Hepatocyte (in vitro differentiated cells): ENCODE data around the gene OBP2A.

Source experiments
- EZH2 ChIP-seq: fragments of 200-600 bp; sonication (generic); IDR thresholded peaks from 2 replicates; pipeline ENCODE4 v1.6.1; 2016; ENCODE audit warnings: antibody characterized with exemption, mild to moderate bottlenecking, borderline replicate concordance
- EZH2phosphoT487 ChIP-seq: fragments of 200-600 bp; sonication (generic); IDR thresholded peaks from one replicate; pipeline ENCODE4 v1.6.1; 2018; ENCODE audit warnings: antibody characterized with exemption, mild to moderate bottlenecking, low read depth, moderate library complexity; ENCODE audit not compliant: unreplicated experiment, severe bottlenecking
- TF ChIP-seq, protein P1 (sequence below): fragments of 200-600 bp; sonication (generic); IDR thresholded peaks from 2 replicates; pipeline ENCODE4 v1.5.1; 2016; ENCODE audit warnings: antibody characterized with exemption, mild to moderate bottlenecking; ENCODE audit not compliant: poor library complexity

DNA sequence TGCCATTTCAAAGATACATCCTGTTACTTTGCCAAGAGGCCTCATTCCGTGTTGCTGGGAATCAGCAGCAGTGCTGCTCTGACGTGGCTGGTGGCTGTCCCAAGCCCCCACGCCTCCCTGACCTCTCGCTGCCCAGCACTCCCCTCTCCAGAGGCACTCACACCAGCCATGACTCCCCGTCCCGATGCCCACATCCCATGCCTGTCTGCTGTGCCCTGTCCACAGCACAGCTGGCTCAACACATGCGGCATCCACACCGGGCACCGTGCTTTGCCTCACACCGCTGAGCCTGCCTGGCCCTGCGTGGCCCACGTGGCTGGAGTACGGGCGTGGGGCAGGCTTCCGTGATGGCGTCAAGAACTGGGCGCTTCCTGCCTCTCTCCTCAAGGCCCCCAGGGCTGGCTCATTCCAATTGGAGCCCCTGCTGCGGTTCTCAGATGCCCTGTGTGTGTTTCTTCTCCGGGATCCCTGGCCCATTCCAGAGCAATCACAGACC, 32.5 kb upstream of the OBP2A start:
- TF ChIP-seq, protein P1, sequence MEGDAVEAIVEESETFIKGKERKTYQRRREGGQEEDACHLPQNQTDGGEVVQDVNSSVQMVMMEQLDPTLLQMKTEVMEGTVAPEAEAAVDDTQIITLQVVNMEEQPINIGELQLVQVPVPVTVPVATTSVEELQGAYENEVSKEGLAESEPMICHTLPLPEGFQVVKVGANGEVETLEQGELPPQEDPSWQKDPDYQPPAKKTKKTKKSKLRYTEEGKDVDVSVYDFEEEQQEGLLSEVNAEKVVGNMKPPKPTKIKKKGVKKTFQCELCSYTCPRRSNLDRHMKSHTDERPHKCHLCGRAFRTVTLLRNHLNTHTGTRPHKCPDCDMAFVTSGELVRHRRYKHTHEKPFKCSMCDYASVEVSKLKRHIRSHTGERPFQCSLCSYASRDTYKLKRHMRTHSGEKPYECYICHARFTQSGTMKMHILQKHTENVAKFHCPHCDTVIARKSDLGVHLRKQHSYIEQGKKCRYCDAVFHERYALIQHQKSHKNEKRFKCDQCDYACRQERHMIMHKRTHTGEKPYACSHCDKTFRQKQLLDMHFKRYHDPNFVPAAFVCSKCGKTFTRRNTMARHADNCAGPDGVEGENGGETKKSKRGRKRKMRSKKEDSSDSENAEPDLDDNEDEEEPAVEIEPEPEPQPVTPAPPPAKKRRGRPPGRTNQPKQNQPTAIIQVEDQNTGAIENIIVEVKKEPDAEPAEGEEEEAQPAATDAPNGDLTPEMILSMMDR = no peak
- TF ChIP-seq EZH2 = no peak
- TF ChIP-seq EZH2phosphoT487 = no peak
